Ascending aorta (tissue), 2 donors: ENCODE data around the gene TM9SF2. TPM values are rescaled to one million over a fixed set of nuclear protein-coding genes. Genes with fewer than 3 reads are reported as not detected.

Experiments used
- DNase-seq, 2 donors: peaks; one replicate each; pipeline ENCODE4 v3.0.0-alpha.2; 2019; ENCODE audit warnings: low spot score in 2 of 2
- H3K27ac ChIP-seq, 2 donors: fragments of 200-600 bp; sonication (generic); one replicate each; pipeline ENCODE4 v1.5.1; 2016 to 2017; ENCODE audit warnings: mild to moderate bottlenecking in 1 of 2
- H3K27me3 ChIP-seq: fragments of 200-600 bp; sonication (generic); one replicate; pipeline ENCODE4 v1.5.1; 2017
- H3K36me3 ChIP-seq, 2 donors: fragments of 200-600 bp; sonication (generic); one replicate each; pipeline ENCODE4 v1.5.1; 2016
- H3K4me1 ChIP-seq, 2 donors: fragments of 200-600 bp; sonication (generic); one replicate each; pipeline ENCODE4 v1.5.1; 2016 to 2017; ENCODE audit warnings: mild to moderate bottlenecking in 1 of 2
- H3K4me3 ChIP-seq, 2 donors: fragments of 200-600 bp; sonication (generic); one replicate each; pipeline ENCODE4 v1.5.1; 2016 to 2017; ENCODE audit warnings: mild to moderate bottlenecking in 1 of 2
- H3K9me3 ChIP-seq, 2 donors: fragments of 200-600 bp; sonication (generic); one replicate each; pipeline ENCODE4 v1.5.1; 2016
- CTCF ChIP-seq, 3 experiments: fragments of 200-600 bp in 2 of 3; fragments of 450-650 bp in 1 of 3; sonication (generic) in 2 of 3; IDR thresholded peaks; one replicate each; pipeline ENCODE4 v1.5.1; 2016 to 2019; ENCODE audit warnings: antibody characterized with exemption in 3 of 3, mild to moderate bottlenecking in 1 of 3, moderate library complexity in 1 of 3
- intact Hi-C: fragments of 100-400 bp; cut with DNase I; formaldehyde crosslinking; loops from one replicate; pipeline ENCODE4 v1.15.1; 2023
- total RNA-seq: library from RNA; depleted of rRNA; stranded (reverse); fragments of >200 nt; gene quantifications from one replicate; pipeline ENCODE4 v1.1.0, GENCODE V29; 2016

TM9SF2 gene
- total RNA-seq, 1 donor from 2014 or later: 56.8 TPM

GRCh38 chr13:99555149-99555548 lies 53.9 kb downstream of the TM9SF2 start:
- Histone ChIP-seq H3K9me3 (no peaks in the 10 kb centered on the region), H3K4me1 (no peaks in the 10 kb centered on the region), H3K4me3 (no peak overlapping the region), H3K27me3 (no peaks in the 10 kb centered on the region), H3K27ac (no peak overlapping the region), H3K36me3 (peaks cover 37 to 66% of the 10 kb centered on the region in 2 donors)
- no peak for DNase-seq
- intact Hi-C loops: no loop called here
- TF ChIP-seq CTCF (IDR thresholded peaks at IDR 0.05): no peak

GRCh38 chr13:99556867-99557443 lies 55.7 kb downstream of the TM9SF2 start:
- Histone ChIP-seq H3K4me1 (no peaks in the 10 kb centered on the region), H3K36me3 (peaks cover 32 to 61% of the 10 kb centered on the region in 2 donors), H3K27me3 (no peaks in the 10 kb centered on the region), H3K9me3 (no peaks in the 10 kb centered on the region), H3K4me3 (no peak overlapping the region), H3K27ac (no peak overlapping the region)
- DNase-seq: no peak
- intact Hi-C loops: no loop called here
- no peak for TF ChIP-seq CTCF (IDR thresholded peaks at IDR 0.05)

- H3K27me3 ChIP-seq: no peaks in the 10 kb centered on the region
- intact Hi-C loops: no loop called here
- no peaks in the 10 kb centered on the region for H3K9me3 ChIP-seq
- TF ChIP-seq CTCF (IDR thresholded peaks at IDR 0.05): no peak
- no peaks in the 10 kb centered on the region for H3K4me1 ChIP-seq
- peaks cover 18 to 54% of the 10 kb centered on the region in 2 donors for H3K36me3 ChIP-seq
- no peak overlapping the region for H3K27ac ChIP-seq
- H3K4me3 ChIP-seq: no peak overlapping the region
- DNase-seq: no peak
Measured at GRCh38 chr13:99558570-99559180, 57.4 kb downstream of the TM9SF2 start.

- DNase-seq: no peak
- no peak overlapping the region for H3K27ac ChIP-seq
- intact Hi-C loops: no loop called here
- peaks cover 16 to 53% of the 10 kb centered on the region in 2 donors for H3K36me3 ChIP-seq
- no peak overlapping the region for H3K4me3 ChIP-seq
- H3K9me3 ChIP-seq: no peaks in the 10 kb centered on the region
- TF ChIP-seq CTCF (IDR thresholded peaks at IDR 0.05): no peak
- H3K27me3 ChIP-seq: no peaks in the 10 kb centered on the region
- no peaks in the 10 kb centered on the region for H3K4me1 ChIP-seq
Measured at GRCh38 chr13:99559560-99559959, 58.3 kb downstream of the TM9SF2 start.

GRCh38 chr13:99563404-99563803 lies 62.1 kb downstream of the TM9SF2 start:
- Histone ChIP-seq H3K4me1 (no peaks in the 10 kb centered on the region), H3K9me3 (no peaks in the 10 kb centered on the region), H3K27ac (no peak overlapping the region), H3K36me3 (peaks cover 10 to 52% of the 10 kb centered on the region in 2 donors), H3K27me3 (no peaks in the 10 kb centered on the region), H3K4me3 (no peak overlapping the region)
- TF ChIP-seq CTCF (IDR thresholded peaks at IDR 0.05): no peak
- no peak for DNase-seq
- intact Hi-C loops: no loop called here
